ENCODE measurements around the gene SEMG1. TPM values are rescaled to one million over a fixed set of nuclear protein-coding genes. Genes with fewer than 3 reads are reported as not detected.

The SEMG1 gene
- total and polyA plus RNA-seq, 2 of the 8 experiments (the other 6 are each of a cell fraction or from before 2014, with no cell fraction given): 3.0 to 5.8 TPM

- TF ChIP-seq CBX5 (IDR thresholded peaks at IDR 0.05; ENCODE audit: low read depth, low read length) (no peak), CTBP2 (IDR thresholded peaks at IDR 0.05; ENCODE audit: borderline replicate concordance, insufficient read depth, insufficient read length, low read length) (no peak), SP1 (IDR thresholded peaks at IDR 0.05; ENCODE audit: low read depth, low read length) (no peak), GABPA (IDR thresholded peaks at IDR 0.05; ENCODE audit: borderline replicate concordance, insufficient read depth, low read length) (no peak; the same call in 1 of the 2 replicates), CTCF (IDR thresholded peaks at IDR 0.05; ENCODE audit: control extremely low read depth in 1 of 3, insufficient read depth in 1 of 3, low read depth in 1 of 3, low read length in 3 of 3) (peak; percentile 91 to 97 (median 93)), GTF2F1 (IDR thresholded peaks at IDR 0.05; ENCODE audit: borderline replicate concordance, low read depth, low read length) (no peak), EZH2 (IDR thresholded peaks at IDR 0.05; ENCODE audit: low read depth, low read length, severe bottlenecking) (no peak), CREB1 (IDR thresholded peaks at IDR 0.05) (0 out of 2 replicates have a peak, but pooled peaks have one; percentile 24)
These were observed 22.6 kb downstream of the SEMG1 start (continued) for GRCh38 chr20:45229264-45230056.

Data from H1 (cell line).